Cardiac fibroblast (primary cell): Measurements from ENCODE around the gene USP34.
"Not testable (repeated sequence)": the region's sequence is repeated elsewhere in the genome, so short reads cannot be mapped to it uniquely, and the experiment has no call there.

Experiments used
- DNase-seq, 2 donors: peaks; one replicate each; pipeline versions ENCODE4 v3.0.0 to v3.0.0-alpha.2; 2010; ENCODE audit warnings: low read depth in 2 of 2
- H3K4me3 ChIP-seq, 2 donors: replicated peaks in 1 of 2; 1 replicate in 1 of 2; 2 replicates in 1 of 2; pipeline ENCODE4 v1.5.1; 2011; ENCODE audit warnings: low read depth in 2 of 2, low read length in 2 of 2, mild to moderate bottlenecking in 2 of 2, moderate library complexity in 1 of 2
- CTCF ChIP-seq: IDR thresholded peaks from one replicate; pipeline ENCODE4 v1.5.1; 2011; ENCODE audit warnings: low read depth, mild to moderate bottlenecking, low read length, inconsistent platforms

Gene USP34

GRCh38 chr2:61456746-61457420 lies 14.0 kb downstream of the USP34 start:
- TF ChIP-seq CTCF: no peak
- H3K4me3 ChIP-seq: no peak overlapping the region
- no peak for DNase-seq

- DNase-seq: no peak
- TF ChIP-seq CTCF: no peak
- H3K4me3 ChIP-seq: no peak overlapping the region
Observed at GRCh38 chr2:61456070-61456745, 14.7 kb downstream of the USP34 start.

GRCh38 chr2:61454972-61455371 lies 15.9 kb downstream of the USP34 start:
- H3K4me3 ChIP-seq: not testable (repeated sequence)

GRCh38 chr2:61454383-61454782 lies 16.5 kb downstream of the USP34 start:
- TF ChIP-seq CTCF: no peak
- H3K4me3 ChIP-seq: no peak overlapping the region
- DNase-seq: no peak

More at GRCh38 chr2:61454972-61455371, 15.9 kb downstream of the USP34 start:
- not testable (repeated sequence) for DNase-seq

- TF ChIP-seq CTCF: no peak
- no peak for DNase-seq
- H3K4me3 ChIP-seq: no peak overlapping the region
Observed at GRCh38 chr2:61452392-61452791, 18.5 kb downstream of the USP34 start.

- no peak for DNase-seq
- H3K4me3 ChIP-seq: no peak overlapping the region
- no peak for TF ChIP-seq CTCF
Observed at GRCh38 chr2:61451178-61451577, 19.7 kb downstream of the USP34 start.

- TF ChIP-seq CTCF: no peak
- DNase-seq: no peak
- no peak overlapping the region for H3K4me3 ChIP-seq
Observed at GRCh38 chr2:61450144-61450543, 20.7 kb downstream of the USP34 start.
